GM23338 (cell line): Measurements from ENCODE around the gene PALM. TPM values are rescaled to one million over a fixed set of nuclear protein-coding genes. Genes with fewer than 3 reads are reported as not detected.

Experiments
- ATAC-seq: fragments of 200-7000 bp; cut with Tn5 transposase; 3 replicates; pipeline ENCODE4 v1.9.1; 2020
- DNase-seq: peaks from one replicate; pipeline ENCODE4 v3.0.0-alpha.2; 2015; ENCODE audit warnings: low spot score
- H2AFZ ChIP-seq: fragments of 200-600 bp; sonication (generic); 2 replicates; pipeline ENCODE4 v1.8.0; 2016; ENCODE audit warnings: antibody characterized with exemption, mild to moderate bottlenecking, moderate library complexity
- H3F3A ChIP-seq: fragments of 200-600 bp; sonication (generic); replicated peaks from 2 replicates; pipeline ENCODE4 v1.8.0; 2017; ENCODE audit warnings: antibody characterized with exemption, mixed run types, low read depth
- H3K27ac ChIP-seq: fragments of 200-600 bp; sonication (generic); 2 replicates; pipeline ENCODE4 v1.6.1; 2016; ENCODE audit warnings: low read depth
- H3K27me3 ChIP-seq: fragments of 200-600 bp; sonication (generic); 2 replicates; pipeline ENCODE4 v1.8.0; 2016; ENCODE audit warnings: mild to moderate bottlenecking, mixed run types, moderate library complexity; ENCODE audit not compliant: insufficient read depth
- H3K36me3 ChIP-seq: fragments of 200-600 bp; sonication (generic); 2 replicates; pipeline ENCODE4 v1.8.0; 2016; ENCODE audit warnings: mild to moderate bottlenecking; ENCODE audit not compliant: insufficient read depth
- H3K4me1 ChIP-seq: fragments of 200-600 bp; sonication (generic); 2 replicates; pipeline ENCODE4 v1.8.0; 2016; ENCODE audit warnings: mild to moderate bottlenecking, moderate library complexity; ENCODE audit not compliant: insufficient read depth
- H3K4me2 ChIP-seq: fragments of 200-600 bp; sonication (generic); 2 replicates; pipeline ENCODE4 v1.7.1; 2017; ENCODE audit warnings: mixed run types
- H3K4me3 ChIP-seq: fragments of 200-600 bp; sonication (generic); 2 replicates; pipeline ENCODE4 v1.6.1; 2016; ENCODE audit warnings: mixed run types
- H3K79me2 ChIP-seq: fragments of 200-600 bp; sonication (generic); replicated peaks from 2 replicates; pipeline ENCODE4 v1.8.0; 2017; ENCODE audit warnings: mild to moderate bottlenecking; ENCODE audit not compliant: insufficient read depth
- H3K9me2 ChIP-seq: fragments of 200-600 bp; sonication (generic); 2 replicates; pipeline ENCODE4 v1.8.0; 2017; ENCODE audit not compliant: insufficient read depth
- H4K20me1 ChIP-seq: fragments of 200-600 bp; sonication (generic); replicated peaks from 2 replicates; pipeline ENCODE4 v1.8.0; 2017; ENCODE audit warnings: mild to moderate bottlenecking; ENCODE audit not compliant: insufficient read depth
- H3K27ac Mint-ChIP-seq: 2 replicates; pipeline ENCODE4 v1.8.0; 2020; ENCODE audit warnings: inconsistent platforms, mild to moderate bottlenecking, moderate library complexity, mixed read lengths
- H3K27me3 Mint-ChIP-seq: 3 replicates; pipeline ENCODE4 v1.8.0; 2022; ENCODE audit warnings: low read depth, mild to moderate bottlenecking, moderate library complexity, mixed read lengths, inconsistent platforms; ENCODE audit not compliant: insufficient read depth, poor library complexity
- H3K36me3 Mint-ChIP-seq: 3 replicates; pipeline ENCODE4 v1.8.0; 2021; ENCODE audit warnings: low read depth, mild to moderate bottlenecking, inconsistent platforms, moderate library complexity, mixed read lengths
- H3K4me1 Mint-ChIP-seq: 3 replicates; pipeline ENCODE4 v1.8.0; 2020; ENCODE audit warnings: mild to moderate bottlenecking, inconsistent platforms, mixed read lengths
- H3K4me3 Mint-ChIP-seq: 3 replicates; pipeline ENCODE4 v1.8.0; 2021; ENCODE audit warnings: moderate library complexity, mild to moderate bottlenecking, inconsistent platforms, mixed read lengths
- H3K9me3 Mint-ChIP-seq: 3 replicates; pipeline ENCODE4 v1.8.0; 2020; ENCODE audit warnings: moderate library complexity, mild to moderate bottlenecking, inconsistent platforms, mixed read lengths
- CREB1 ChIP-seq: fragments of 250-450 bp; sonication (Bioruptor Pico); IDR thresholded peaks from 2 replicates; pipeline ENCODE4 v1.5.0; 2020; ENCODE audit warnings: low read depth, mild to moderate bottlenecking, moderate library complexity
- CTCF ChIP-seq, 2 experiments: fragments of 200-600 bp in 1 of 2; sonication (generic) in 1 of 2; conservative IDR thresholded peaks; 2 replicates each; pipeline versions ENCODE4 v1.5.1 to v1.6.1; 2016 to 2017; ENCODE audit warnings: antibody characterized with exemption in 2 of 2, low read depth in 2 of 2, mild to moderate bottlenecking in 2 of 2, moderate library complexity in 1 of 2
- ETS1 ChIP-seq: IDR thresholded peaks from 2 replicates; pipeline ENCODE4 v1.6.1; 2016; ENCODE audit warnings: antibody characterized with exemption
- JUNB ChIP-seq: IDR thresholded peaks from one replicate; pipeline ENCODE4 v1.6.1; 2016; ENCODE audit warnings: antibody characterized with exemption; ENCODE audit not compliant: unreplicated experiment
- NANOG ChIP-seq: IDR thresholded peaks from 2 replicates; pipeline ENCODE4 v1.6.1; 2016; ENCODE audit warnings: antibody characterized with exemption, borderline replicate concordance
- POLR2AphosphoS5 ChIP-seq: IDR thresholded peaks from 2 replicates; pipeline ENCODE4 v1.6.1; 2016; ENCODE audit warnings: antibody characterized with exemption, low read depth
- STAT1 ChIP-seq: IDR thresholded peaks from one replicate; pipeline ENCODE4 v1.6.1; 2016; ENCODE audit warnings: antibody characterized with exemption; ENCODE audit not compliant: unreplicated experiment
- ZNF114 ChIP-seq: fragments of 250-450 bp; sonication (Bioruptor Pico); IDR thresholded peaks from 2 replicates; pipeline ENCODE4 v1.5.0; 2020; ENCODE audit warnings: mild to moderate bottlenecking, moderate library complexity
- ZNF462 ChIP-seq: fragments of 250-450 bp; sonication (Bioruptor Pico); IDR thresholded peaks from 2 replicates; pipeline ENCODE4 v1.5.0; 2020; ENCODE audit warnings: mild to moderate bottlenecking, moderate library complexity
- polyA plus RNA-seq: library from polyadenylated mRNA; unstranded; fragments of >200 nt; fragmentation: Nextera tagmentation; extraction: Ambion mirVana; gene quantifications from 2 replicates; pipeline ENCODE4 v1.2.1, GENCODE V29; 2016
- total RNA-seq: library from RNA; depleted of rRNA; stranded (reverse); fragments of >200 nt; shearing (Covaris generic); gene quantifications from 2 replicates; pipeline ENCODE4 v1.2.3, GENCODE V29; 2014

PALM gene
- total and polyA plus RNA-seq, 2 experiments from 2014 or later: 3.8 to 26.1 TPM

- TF ChIP-seq STAT1 (no peak), POLR2AphosphoS5 (no peak), ETS1 (no peak), CREB1 (no peak), NANOG (no peak), CTCF (conservative IDR thresholded peaks at IDR 0.05; ENCODE audit: low read depth in 2 of 2) (no peak), JUNB (no peak)
These were observed 46.4 kb upstream of the PALM start (continued) for GRCh38 chr19:662207-662961.

GRCh38 chr19:662962-663681 is 45.6 kb upstream of the PALM start, which contains the start of gene RNF126:
Gene RNF126, minus strand, starts transcription at chr19:663214. Its CDS starts 93 bp downstream, at chr19:663121.
- peaks cover 6% of the 10 kb centered on the region for H3K4me1 ChIP-seq
- H3K27me3 Mint-ChIP-seq: peaks cover 16% of the 10 kb centered on the region
- no peak within 1 kb of the TSS for H3K27ac ChIP-seq
- ATAC-seq (peak; percentile 56), DNase-seq (peak; percentile 84)
- peak within 1 kb of the TSS; percentile 82 for H3K4me3 ChIP-seq
- H3K9me2 ChIP-seq: no peaks in the 10 kb centered on the region
- H3K27me3 ChIP-seq: no peaks in the 10 kb centered on the region
- H3K79me2 ChIP-seq: peaks cover 48% of the 10 kb centered on the region
- peaks cover 13% of the 10 kb centered on the region for H3K4me1 Mint-ChIP-seq
- peak within 1 kb of the TSS; percentile 90 for H3K4me2 ChIP-seq
- no peak within 1 kb of the TSS for H3K27ac Mint-ChIP-seq
- peak within 1 kb of the TSS; percentile 82 for H3K4me3 Mint-ChIP-seq
- no peaks in the 10 kb centered on the region for H3K36me3 ChIP-seq
- H4K20me1 ChIP-seq: peaks cover 28% of the 10 kb centered on the region
- H2AFZ ChIP-seq: peak within 1 kb of the TSS; percentile 94; the same call in 1 of the 2 replicates
- H3F3A ChIP-seq: peaks cover 8% of the 10 kb centered on the region; the same call in 1 of the 2 replicates
- H3K9me3 Mint-ChIP-seq: peaks cover 14% of the 10 kb centered on the region
- no peaks in the 10 kb centered on the region; the same call in 1 of the 3 replicates for H3K36me3 Mint-ChIP-seq
- TF ChIP-seq JUNB (no peak), ZNF114 (CRISPR knock-in tag) (no peak), ZNF462 (CRISPR knock-in tag) (no peak), POLR2AphosphoS5 (peak; percentile 53)
